NT2/D1 (cell line): ENCODE measurements around the gene TGFB2.

Source experiments
- SUZ12 ChIP-seq: IDR thresholded peaks from 2 replicates; pipeline ENCODE4 v1.6.1; 2011; ENCODE audit not compliant: insufficient read length, insufficient read depth; ENCODE audit errors: extremely low read depth
- YY1 ChIP-seq: IDR thresholded peaks from 2 replicates; pipeline ENCODE4 v1.6.1; 2011; ENCODE audit not compliant: insufficient read length, insufficient read depth

DNA sequence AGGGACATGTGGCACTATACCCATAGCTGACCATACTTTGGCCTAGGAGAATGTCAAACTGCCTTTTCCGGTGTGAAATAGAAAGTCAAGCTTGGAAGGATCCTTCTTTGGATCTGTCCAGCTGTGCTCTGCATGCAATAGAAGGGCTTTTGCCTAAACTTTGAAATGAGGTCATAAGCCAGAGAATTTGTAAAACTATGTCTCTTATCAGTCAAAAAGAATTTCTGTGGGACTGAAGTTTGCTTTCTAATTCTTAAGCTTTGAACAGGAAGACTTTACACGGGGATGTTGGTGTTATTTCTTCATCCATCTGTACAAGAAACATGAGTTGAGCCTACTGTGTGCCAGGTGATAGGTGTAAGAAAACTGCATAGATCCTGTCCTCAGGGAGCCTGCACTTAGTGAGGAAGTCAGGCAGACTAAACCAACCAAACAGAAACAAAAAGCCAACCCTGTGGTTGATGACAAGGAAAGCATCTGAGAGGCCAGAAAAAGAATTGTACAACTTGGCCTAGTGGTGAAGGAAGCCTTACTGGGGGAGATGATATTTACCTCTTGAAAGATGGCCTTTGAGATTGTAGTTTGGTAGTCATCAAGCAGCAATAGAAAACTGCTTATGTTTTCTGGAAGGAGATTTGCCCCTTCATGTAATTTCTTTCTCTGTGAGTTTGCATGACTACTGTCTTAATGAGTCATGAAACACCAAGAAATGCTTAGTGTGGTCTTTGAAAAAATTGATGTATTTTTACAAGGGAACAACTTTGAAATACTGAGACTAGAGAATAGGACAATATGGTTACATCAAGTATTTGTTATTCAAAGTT, 24.8 kb downstream of the TGFB2 start:
- TF ChIP-seq SUZ12 (no peak), YY1 (no peak)
